ENCODE results near the gene CASKIN2. TPM values are rescaled to one million over a fixed set of nuclear protein-coding genes. Genes with fewer than 3 reads are reported as not detected.

The CASKIN2 gene
- total RNA-seq, 2 donors from 2014 or later = 16.0 to 35.8 TPM

DNA sequence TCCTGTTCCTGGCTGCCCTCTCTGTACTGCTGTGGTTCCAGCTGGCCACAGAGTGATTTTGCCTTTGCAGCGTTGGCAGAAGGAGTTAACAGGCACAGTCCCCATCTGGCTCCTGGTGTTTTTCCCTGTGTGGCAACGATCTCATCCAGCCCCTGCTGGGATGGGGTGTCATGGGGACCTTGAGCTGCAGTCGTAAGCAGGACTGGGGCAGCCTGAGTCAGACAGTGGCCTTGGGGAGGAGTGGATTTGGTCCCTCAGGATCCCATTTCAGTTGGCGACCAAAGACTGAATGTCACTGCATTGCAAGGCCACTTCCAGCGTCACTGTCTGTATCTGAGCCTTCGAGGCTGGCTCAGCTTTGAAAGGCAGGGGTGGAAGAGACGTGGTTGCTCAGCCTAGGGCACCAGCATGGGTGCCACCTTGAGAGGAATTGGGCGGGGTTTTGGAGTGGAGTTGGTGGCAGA, 47.0 kb downstream of the CASKIN2 start:
- H3K36me3 ChIP-seq = no peaks in the 10 kb centered on the region
- intact Hi-C loops (cut with DNase I) = no loop called here
- no peaks in the 10 kb centered on the region for H3K9me3 ChIP-seq
- H3K27ac ChIP-seq = no peak overlapping the region
- no peak overlapping the region for H3K4me3 ChIP-seq
- H3K4me1 ChIP-seq (replicated peaks) = no peaks in the 10 kb centered on the region
- TF ChIP-seq, protein P1, sequence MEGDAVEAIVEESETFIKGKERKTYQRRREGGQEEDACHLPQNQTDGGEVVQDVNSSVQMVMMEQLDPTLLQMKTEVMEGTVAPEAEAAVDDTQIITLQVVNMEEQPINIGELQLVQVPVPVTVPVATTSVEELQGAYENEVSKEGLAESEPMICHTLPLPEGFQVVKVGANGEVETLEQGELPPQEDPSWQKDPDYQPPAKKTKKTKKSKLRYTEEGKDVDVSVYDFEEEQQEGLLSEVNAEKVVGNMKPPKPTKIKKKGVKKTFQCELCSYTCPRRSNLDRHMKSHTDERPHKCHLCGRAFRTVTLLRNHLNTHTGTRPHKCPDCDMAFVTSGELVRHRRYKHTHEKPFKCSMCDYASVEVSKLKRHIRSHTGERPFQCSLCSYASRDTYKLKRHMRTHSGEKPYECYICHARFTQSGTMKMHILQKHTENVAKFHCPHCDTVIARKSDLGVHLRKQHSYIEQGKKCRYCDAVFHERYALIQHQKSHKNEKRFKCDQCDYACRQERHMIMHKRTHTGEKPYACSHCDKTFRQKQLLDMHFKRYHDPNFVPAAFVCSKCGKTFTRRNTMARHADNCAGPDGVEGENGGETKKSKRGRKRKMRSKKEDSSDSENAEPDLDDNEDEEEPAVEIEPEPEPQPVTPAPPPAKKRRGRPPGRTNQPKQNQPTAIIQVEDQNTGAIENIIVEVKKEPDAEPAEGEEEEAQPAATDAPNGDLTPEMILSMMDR (IDR thresholded peaks at IDR 0.05) = no peak
- no peak for TF ChIP-seq POLR2AphosphoS5 (IDR thresholded peaks at IDR 0.05)
- TF ChIP-seq POLR2A (IDR thresholded peaks at IDR 0.05) = no peak
- no peaks in the 10 kb centered on the region for H3K27me3 ChIP-seq (replicated peaks; ENCODE audit: insufficient read depth)
- no peak for DNase-seq (ENCODE audit: low spot score)
- 65% methylated on average over 8 of the region's 8 CpGs for WGBS

DNA sequence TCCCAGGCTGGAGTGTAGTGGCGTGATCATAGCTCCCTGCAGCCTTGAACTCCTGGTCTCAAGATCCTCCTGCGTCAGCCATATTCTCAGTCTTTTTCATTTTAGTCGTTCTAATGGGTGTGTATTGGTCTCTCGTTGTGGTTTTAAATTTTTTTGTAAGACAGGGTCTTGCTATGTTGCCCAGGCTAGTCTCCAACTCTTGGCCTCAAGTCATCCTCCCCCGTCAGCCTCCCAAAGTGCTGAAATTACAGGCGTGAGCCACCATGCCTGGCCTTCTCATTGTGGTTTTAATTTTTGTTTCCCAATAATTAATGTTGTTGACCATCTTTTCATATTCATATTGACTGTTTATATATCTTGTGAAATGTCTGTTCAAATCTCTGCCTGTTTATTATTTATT, 50.3 kb downstream of the CASKIN2 start:
- Histone ChIP-seq H3K9me3 (no peaks in the 10 kb centered on the region), H3K27ac (no peak overlapping the region), H3K36me3 (no peaks in the 10 kb centered on the region), H3K4me1 (replicated peaks) (no peaks in the 10 kb centered on the region), H3K4me3 (no peak overlapping the region), H3K27me3 (replicated peaks; ENCODE audit: insufficient read depth) (no peaks in the 10 kb centered on the region)
- no peak for DNase-seq (ENCODE audit: low spot score)
- 93% methylated on average over 6 of the region's 6 CpGs for WGBS
- intact Hi-C loops (cut with DNase I) = no loop called here
- TF ChIP-seq POLR2AphosphoS5 (IDR thresholded peaks at IDR 0.05) (no peak), POLR2A (IDR thresholded peaks at IDR 0.05) (no peak)
- TF ChIP-seq, protein P1 (IDR thresholded peaks at IDR 0.05) = no peak

DNA sequence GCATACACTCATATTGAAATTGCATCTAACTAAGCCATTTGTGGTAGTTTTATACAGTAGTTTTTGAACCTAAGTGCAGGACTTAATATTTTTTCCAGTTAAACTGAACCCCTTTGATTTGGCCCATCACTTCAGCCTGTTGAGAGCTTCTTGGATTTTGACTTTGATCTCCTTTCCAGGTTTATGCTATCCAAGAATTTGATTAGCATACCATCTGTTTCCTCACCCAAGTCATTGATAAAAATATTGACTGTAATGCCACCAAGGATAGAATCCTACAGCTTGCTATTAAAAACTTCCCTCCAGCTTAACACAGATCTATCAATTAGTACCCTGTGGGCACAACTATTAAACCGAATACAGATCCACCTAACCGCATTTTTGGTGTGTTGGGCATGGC, 51.7 kb downstream of the CASKIN2 start:
- intact Hi-C loops (cut with DNase I) = no loop called here
- no peaks in the 10 kb centered on the region for H3K36me3 ChIP-seq
- no peaks in the 10 kb centered on the region for H3K4me1 ChIP-seq (replicated peaks)
- 79% methylated on average over 2 of the region's 2 CpGs for WGBS
- DNase-seq (ENCODE audit: low spot score) = no peak
- no peak overlapping the region for H3K27ac ChIP-seq
- no peaks in the 10 kb centered on the region for H3K27me3 ChIP-seq (replicated peaks; ENCODE audit: insufficient read depth)
- TF ChIP-seq POLR2A (IDR thresholded peaks at IDR 0.05) = no peak
- TF ChIP-seq, protein P1 (IDR thresholded peaks at IDR 0.05) = no peak
- no peak for TF ChIP-seq POLR2AphosphoS5 (IDR thresholded peaks at IDR 0.05)
- H3K4me3 ChIP-seq = no peak overlapping the region
- H3K9me3 ChIP-seq = no peaks in the 10 kb centered on the region

DNA sequence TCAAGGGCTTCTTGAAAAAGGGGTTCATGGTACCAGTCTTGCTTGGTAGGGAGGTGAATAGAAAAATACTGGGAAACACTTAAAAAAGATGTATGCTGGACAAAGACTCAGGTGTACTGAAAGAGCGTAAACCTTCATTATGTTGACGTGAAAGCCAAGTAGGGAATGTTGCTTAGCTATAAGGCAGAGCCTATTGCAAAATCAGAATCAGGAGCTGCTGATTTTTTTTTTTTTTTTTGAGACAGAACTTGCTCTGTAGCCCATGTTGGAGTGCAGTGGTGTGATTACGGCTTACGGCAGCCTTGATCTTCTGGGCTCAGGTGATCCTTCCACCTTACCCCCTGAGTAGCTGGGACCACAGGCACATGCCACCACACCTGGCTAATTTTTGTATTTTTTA, 55.0 kb downstream of the CASKIN2 start:
- 93% methylated on average over 4 of the region's 4 CpGs for whole genome bisulfite sequencing
- no peak overlapping the region for H3K27ac ChIP-seq
- DNase-seq (ENCODE audit: low spot score) = no peak
- peaks cover 5% of the 10 kb centered on the region for H3K4me1 ChIP-seq (replicated peaks)
- intact Hi-C loops (cut with DNase I) = no loop called here
- no peaks in the 10 kb centered on the region for H3K27me3 ChIP-seq (replicated peaks; ENCODE audit: insufficient read depth)
- TF ChIP-seq POLR2AphosphoS5 (IDR thresholded peaks at IDR 0.05) (no peak), POLR2A (IDR thresholded peaks at IDR 0.05) (no peak)
- TF ChIP-seq, protein P1 (IDR thresholded peaks at IDR 0.05) = no peak
- H3K9me3 ChIP-seq = no peaks in the 10 kb centered on the region
- H3K4me3 ChIP-seq = no peak overlapping the region
- H3K36me3 ChIP-seq = no peaks in the 10 kb centered on the region

DNA sequence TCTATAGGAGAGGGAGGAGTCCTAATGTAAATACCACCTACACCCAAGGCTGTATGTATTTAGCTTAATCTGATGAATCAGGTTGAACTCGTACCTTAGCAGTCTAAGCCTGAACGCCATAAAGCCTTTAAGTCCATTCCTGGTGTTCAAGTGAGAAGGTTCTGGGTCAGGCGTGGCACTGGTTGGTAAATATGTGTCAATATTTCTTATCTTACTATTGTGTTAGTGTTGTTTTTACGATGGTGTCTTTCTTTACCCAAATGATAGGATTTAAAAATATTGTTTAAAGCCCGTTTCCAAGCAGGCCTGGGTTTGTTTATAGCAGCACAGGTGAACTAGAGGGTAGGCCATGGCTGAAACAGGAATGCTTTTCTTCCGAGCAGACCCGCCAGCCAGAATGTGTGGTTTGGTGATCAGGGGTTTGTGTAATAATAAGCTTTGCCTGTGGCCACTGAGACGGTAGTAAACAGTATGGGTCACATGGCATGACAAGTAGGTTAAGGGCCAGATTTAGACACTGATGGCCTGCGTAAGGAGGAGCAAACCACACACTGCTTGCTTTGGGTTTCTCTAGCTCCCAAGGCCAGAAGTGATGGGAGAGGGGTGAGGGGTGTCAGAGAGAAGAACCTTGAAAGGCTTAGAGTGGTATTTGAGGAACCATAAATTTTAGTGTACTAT, 55.6 kb downstream of the CASKIN2 start:
- intact Hi-C loops (cut with DNase I) = no loop called here
- no peak overlapping the region for H3K4me3 ChIP-seq
- no peak for TF ChIP-seq POLR2A (IDR thresholded peaks at IDR 0.05)
- TF ChIP-seq, protein P1 (IDR thresholded peaks at IDR 0.05) = no peak
- TF ChIP-seq POLR2AphosphoS5 (IDR thresholded peaks at IDR 0.05) = no peak
- H3K4me1 ChIP-seq (replicated peaks) = peaks cover 5% of the 10 kb centered on the region
- H3K27ac ChIP-seq = no peak overlapping the region
- 73% methylated on average over 9 of the region's 9 CpGs for WGBS
- H3K9me3 ChIP-seq = no peaks in the 10 kb centered on the region
- no peaks in the 10 kb centered on the region for H3K36me3 ChIP-seq
- H3K27me3 ChIP-seq (replicated peaks; ENCODE audit: insufficient read depth) = no peaks in the 10 kb centered on the region
- no peak for DNase-seq (ENCODE audit: low spot score)
